IPS-15b (cell line): ENCODE results near the gene GRB7.
"Not testable (repeated sequence)": the region's sequence is repeated elsewhere in the genome, so short reads cannot be mapped to it uniquely, and the experiment has no call there.

Experiments used
- H3K27me3 ChIP-seq: one replicate; pipeline ENCODE4 v1.6.1; 2013; ENCODE audit warnings: low read length; ENCODE audit not compliant: control insufficient read depth, insufficient read depth
- H3K36me3 ChIP-seq: one replicate; pipeline ENCODE4 v1.6.1; 2013; ENCODE audit warnings: low read length; ENCODE audit not compliant: control insufficient read depth, insufficient read depth
- H3K4me1 ChIP-seq: one replicate; pipeline ENCODE4 v1.6.1; 2013; ENCODE audit warnings: mild to moderate bottlenecking, low read length; ENCODE audit not compliant: control insufficient read depth, insufficient read depth
- H3K4me3 ChIP-seq: one replicate; pipeline ENCODE4 v1.5.1; 2013; ENCODE audit warnings: low read depth, low read length
- H3K9ac ChIP-seq: one replicate; pipeline ENCODE4 v1.6.1; 2013; ENCODE audit warnings: low read depth, mild to moderate bottlenecking, low read length
- H3K9me3 ChIP-seq: one replicate; pipeline ENCODE4 v1.6.1; 2013; ENCODE audit warnings: mild to moderate bottlenecking, low read length; ENCODE audit not compliant: control insufficient read depth, insufficient read depth

GRB7 gene

DNA sequence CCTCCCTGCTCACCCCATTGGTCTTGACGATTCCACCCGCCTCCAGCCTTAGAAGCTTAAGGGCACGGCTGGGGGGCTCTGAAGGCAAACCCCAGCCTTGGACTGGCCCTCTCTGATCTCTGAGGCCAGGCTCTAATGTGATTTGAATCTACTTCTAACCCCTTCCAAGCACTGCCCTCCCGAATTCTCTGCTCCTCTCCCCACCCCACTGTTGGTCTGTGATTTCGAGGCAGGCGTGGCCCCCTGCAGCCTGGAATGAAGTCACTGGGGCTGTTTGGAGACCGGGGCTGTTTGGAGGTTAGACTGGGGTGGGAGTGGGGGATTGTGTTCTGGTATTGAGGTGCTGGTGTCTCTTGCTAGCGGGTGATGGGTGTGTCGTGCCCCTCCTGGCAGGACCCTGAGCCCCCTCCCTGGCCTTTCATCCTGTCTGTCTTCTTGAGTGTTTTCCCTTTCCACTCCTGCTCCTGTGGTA lies 2.2 kb downstream of the GRB7 start:
- Histone ChIP-seq H3K4me3 (peak overlapping the region; percentile 90), H3K4me1 (peaks cover 6% of the 10 kb centered on the region), H3K9ac (peak overlapping the region; percentile 42), H3K36me3 (peaks cover 30% of the 10 kb centered on the region), H3K9me3 (no peaks in the 10 kb centered on the region), H3K27me3 (no peaks in the 10 kb centered on the region)

- H3K4me3 ChIP-seq: peak overlapping the region; percentile 90
Observed at GRCh38 chr17:39740357-39741111, 2.8 kb downstream of the GRB7 start.

GRCh38 chr17:39742126-39742855 lies 4.6 kb downstream of the GRB7 start:
- Histone ChIP-seq H3K4me3 (no peak overlapping the region), H3K9me3 (no peaks in the 10 kb centered on the region), H3K36me3 (peaks cover 43% of the 10 kb centered on the region), H3K9ac (no peak overlapping the region), H3K27me3 (no peaks in the 10 kb centered on the region), H3K4me1 (peaks cover 4% of the 10 kb centered on the region)

More at GRCh38 chr17:39740357-39741111, 2.8 kb downstream of the GRB7 start:
- peaks cover 6% of the 10 kb centered on the region for H3K4me1 ChIP-seq
- peak overlapping the region; percentile 66 for H3K9ac ChIP-seq
- H3K9me3 ChIP-seq: no peaks in the 10 kb centered on the region
- H3K36me3 ChIP-seq: peaks cover 36% of the 10 kb centered on the region
- no peaks in the 10 kb centered on the region for H3K27me3 ChIP-seq

- H3K27me3 ChIP-seq: no peaks in the 10 kb centered on the region
- no peak overlapping the region for H3K4me3 ChIP-seq
- no peak overlapping the region for H3K9ac ChIP-seq
- no peaks in the 10 kb centered on the region for H3K9me3 ChIP-seq
- peaks cover 4% of the 10 kb centered on the region for H3K4me1 ChIP-seq
- peaks cover 43% of the 10 kb centered on the region for H3K36me3 ChIP-seq
Observed at GRCh38 chr17:39742856-39743436, 5.2 kb downstream of the GRB7 start.

DNA sequence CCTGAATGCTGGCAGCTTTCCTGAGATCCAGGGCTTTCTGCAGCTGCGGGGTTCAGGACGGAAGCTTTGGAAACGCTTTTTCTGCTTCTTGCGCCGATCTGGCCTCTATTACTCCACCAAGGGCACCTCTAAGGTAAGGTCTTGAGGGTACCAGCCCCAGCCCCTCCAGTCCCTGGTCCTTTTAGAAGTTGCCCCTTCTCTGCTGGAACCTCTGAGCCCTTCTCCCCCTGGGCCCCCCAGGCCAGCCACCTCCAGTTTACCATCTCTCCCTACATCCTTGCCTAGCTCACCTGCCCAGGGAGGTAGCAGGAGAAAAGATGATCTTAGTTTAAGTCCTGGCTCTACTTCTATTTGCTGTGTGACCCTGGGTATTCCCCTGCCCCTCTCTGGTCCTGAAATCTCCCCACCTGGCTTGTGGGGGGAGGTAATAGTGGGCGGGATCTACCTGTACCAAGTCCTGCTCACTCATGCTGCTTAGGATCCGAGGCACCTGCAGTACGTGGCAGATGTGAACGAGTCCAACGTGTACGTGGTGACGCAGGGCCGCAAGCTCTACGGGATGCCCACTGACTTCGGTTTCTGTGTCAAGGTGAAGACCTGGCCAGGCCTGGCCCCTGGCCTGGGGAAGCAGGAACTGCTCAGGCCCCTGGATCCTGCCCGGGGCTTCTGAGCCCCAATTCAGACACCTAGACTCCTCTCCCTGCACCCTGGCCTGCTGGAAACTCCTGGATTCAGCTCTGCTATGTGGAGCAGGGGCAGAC lies 6.5 kb downstream of the GRB7 start:
- no peak overlapping the region for H3K9ac ChIP-seq
- H3K4me1 ChIP-seq: peaks cover 4% of the 10 kb centered on the region
- H3K27me3 ChIP-seq: no peaks in the 10 kb centered on the region
- peaks cover 43% of the 10 kb centered on the region for H3K36me3 ChIP-seq
- H3K9me3 ChIP-seq: no peaks in the 10 kb centered on the region
- no peak overlapping the region for H3K4me3 ChIP-seq

GRCh38 chr17:39744836-39745215 lies 7.1 kb downstream of the GRB7 start:
- H3K36me3 ChIP-seq: peaks cover 43% of the 10 kb centered on the region

DNA sequence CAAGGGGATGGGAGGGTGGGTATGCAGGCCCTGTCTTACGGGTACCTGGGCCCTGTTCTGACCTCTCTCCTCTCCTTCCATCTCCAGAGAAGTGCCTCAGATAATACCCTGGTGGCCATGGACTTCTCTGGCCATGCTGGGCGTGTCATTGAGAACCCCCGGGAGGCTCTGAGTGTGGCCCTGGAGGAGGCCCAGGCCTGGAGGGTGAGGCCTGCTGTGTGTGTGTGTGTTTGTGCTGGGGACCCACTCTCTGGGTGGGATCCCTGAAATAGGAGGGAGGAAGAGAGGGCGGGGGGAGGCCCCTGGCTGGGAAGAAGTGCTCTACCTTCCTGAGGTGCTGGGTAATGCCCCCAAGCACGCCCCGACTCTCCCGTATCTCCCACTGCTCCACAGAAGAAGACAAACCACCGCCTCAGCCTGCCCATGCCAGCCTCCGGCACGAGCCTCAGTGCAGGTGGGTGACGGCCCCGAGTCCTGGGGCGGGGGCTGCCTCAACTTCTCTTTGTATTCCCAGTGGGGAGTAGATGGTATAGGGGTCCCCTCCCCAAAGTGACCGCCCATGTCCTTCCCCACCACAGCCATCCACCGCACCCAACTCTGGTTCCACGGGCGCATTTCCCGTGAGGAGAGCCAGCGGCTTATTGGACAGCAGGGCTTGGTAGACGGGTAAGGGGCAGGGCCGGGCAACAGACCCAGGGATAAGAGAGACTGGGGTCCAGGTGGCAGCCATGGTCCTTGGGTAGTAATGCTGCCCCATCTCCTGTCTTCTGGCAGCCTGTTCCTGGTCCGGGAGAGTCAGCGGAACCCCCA lies 7.8 kb downstream of the GRB7 start:
- peaks cover 4% of the 10 kb centered on the region for H3K4me1 ChIP-seq
- peaks cover 43% of the 10 kb centered on the region for H3K36me3 ChIP-seq
- H3K4me3 ChIP-seq: no peak overlapping the region
- no peaks in the 10 kb centered on the region for H3K9me3 ChIP-seq
- no peak overlapping the region for H3K9ac ChIP-seq
- H3K27me3 ChIP-seq: no peaks in the 10 kb centered on the region

More at GRCh38 chr17:39744836-39745215, 7.1 kb downstream of the GRB7 start:
- H3K27me3 ChIP-seq: no peaks in the 10 kb centered on the region
- peaks cover 4% of the 10 kb centered on the region for H3K4me1 ChIP-seq
- H3K4me3 ChIP-seq: no peak overlapping the region
- no peaks in the 10 kb centered on the region for H3K9me3 ChIP-seq
- no peak overlapping the region for H3K9ac ChIP-seq

GRCh38 chr17:39746145-39746461 lies 8.4 kb downstream of the GRB7 start:
- Histone ChIP-seq H3K27me3 (no peaks in the 10 kb centered on the region), H3K4me1 (peaks cover 4% of the 10 kb centered on the region), H3K9me3 (no peaks in the 10 kb centered on the region), H3K4me3 (no peak overlapping the region), H3K36me3 (peaks cover 43% of the 10 kb centered on the region), H3K9ac (no peak overlapping the region)

DNA sequence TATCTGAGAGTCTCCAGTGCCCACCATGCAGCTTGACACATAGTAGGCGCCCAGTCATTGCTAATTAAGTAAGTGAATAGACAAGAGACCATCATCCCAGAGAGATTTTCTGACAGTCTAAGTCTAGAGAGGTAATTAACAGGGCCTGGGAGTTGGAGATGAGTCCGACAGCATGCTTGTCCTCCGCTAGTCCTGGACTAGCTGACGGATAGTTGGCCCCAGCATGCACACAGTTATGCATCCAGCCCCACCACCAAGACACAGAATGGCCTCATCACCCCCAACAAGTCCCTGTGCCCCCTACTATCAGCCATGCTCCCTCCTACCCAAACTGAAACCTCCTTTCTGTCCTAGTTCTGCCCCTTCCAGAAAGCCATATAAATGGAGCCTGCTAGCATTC lies 10.0 kb downstream of the GRB7 start:
- peaks cover 3% of the 10 kb centered on the region for H3K4me1 ChIP-seq
- no peaks in the 10 kb centered on the region for H3K9me3 ChIP-seq
- H3K9ac ChIP-seq: no peak overlapping the region
- no peak overlapping the region for H3K4me3 ChIP-seq
- H3K36me3 ChIP-seq: peaks cover 34% of the 10 kb centered on the region
- no peaks in the 10 kb centered on the region for H3K27me3 ChIP-seq

DNA sequence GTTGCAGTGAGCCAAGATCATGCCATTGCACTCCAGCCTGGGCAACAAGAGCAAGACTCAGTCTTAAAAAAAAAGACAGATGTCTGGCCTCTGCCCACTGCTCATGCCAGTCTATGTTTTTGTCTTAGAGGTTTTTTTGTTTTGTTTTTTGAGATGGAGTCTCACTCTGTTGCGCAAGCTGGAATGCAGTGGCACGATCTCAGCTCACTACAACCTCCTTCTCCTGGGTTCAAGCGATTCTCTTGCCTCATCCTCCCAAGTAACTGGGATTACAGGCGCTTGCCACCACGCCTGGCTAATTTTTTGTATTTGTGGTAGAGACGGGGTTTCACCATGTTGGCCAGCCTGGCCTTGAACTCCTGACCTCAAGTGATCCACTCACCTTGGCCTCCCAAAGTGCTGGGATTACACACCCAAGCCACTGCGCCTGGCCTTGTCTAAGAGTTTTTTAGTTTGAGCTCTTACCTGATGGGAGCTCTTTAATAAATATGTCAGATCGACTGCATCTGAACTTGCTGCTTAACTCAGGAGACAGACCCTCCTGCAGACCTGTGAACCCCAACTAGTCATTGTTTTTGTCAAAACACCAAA lies 10.8 kb downstream of the GRB7 start:
- not testable (repeated sequence) for H3K27me3 ChIP-seq, H3K4me3 ChIP-seq, H3K9me3 ChIP-seq, H3K4me1 ChIP-seq, H3K9ac ChIP-seq
- H3K36me3 ChIP-seq: peaks cover 26% of the 10 kb centered on the region
